DMS53 treated with DMSO at 0.1 percent for 48 hours (cell line): ENCODE results near the gene VPS37D.
A peak's percentile ranks its signal among the peaks of the same experiment; 100 is the strongest.
"Not testable (repeated sequence)": the region's sequence is repeated elsewhere in the genome, so short reads cannot be mapped to it uniquely, and the experiment has no call there.

Experiments used
- DNase-seq: peaks from one replicate; lab custom pipeline; 2025; ENCODE audit not compliant: unreplicated experiment; lab: John Stamatoyannopoulos, UW

Gene VPS37D

DNA sequence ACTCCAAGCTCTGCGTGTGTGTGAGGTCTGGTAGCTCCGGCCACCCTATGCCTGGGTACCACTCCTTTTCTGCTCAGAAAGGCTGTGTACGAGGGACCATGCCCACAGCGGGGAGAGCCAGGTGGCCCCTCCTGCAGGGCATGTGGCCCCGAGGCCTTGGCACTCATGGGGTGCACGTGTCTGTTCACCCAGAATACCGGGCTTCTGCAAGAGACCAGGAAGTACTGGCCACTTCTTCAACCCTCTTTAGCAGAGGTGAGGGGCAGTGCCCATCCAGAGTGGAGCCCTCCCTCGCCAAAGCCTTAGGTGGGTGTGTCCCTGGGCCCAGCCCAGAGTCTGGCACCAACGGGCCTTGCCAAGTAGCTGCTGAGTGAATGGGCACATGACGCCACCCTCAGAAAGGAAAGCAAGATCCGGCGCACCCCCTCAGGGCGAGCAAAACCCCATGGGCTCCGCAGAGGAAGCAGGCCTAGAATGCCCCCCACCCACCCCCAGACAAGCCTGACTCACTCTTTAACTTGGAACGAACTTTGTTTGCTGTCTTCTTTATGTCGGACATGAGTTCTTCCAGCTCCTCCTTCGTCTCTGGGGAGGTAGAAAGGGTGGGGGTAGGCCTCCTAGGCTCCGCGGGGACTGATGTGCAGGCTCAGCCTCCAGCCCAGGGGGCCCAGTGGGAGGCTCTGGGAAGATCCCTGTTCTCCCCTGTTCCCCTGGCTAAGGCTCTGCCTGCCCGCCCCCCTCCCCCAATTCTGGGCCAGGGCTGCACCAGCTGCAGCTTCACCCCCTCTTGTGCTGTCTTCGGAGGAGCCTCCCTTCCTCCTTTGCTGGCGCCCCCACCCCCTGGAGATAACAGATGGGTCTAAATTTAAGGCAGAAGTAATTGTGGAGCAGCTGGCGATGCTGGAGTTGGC, 37.3 kb downstream of the VPS37D start:
- no peak for DNase-seq

DNA sequence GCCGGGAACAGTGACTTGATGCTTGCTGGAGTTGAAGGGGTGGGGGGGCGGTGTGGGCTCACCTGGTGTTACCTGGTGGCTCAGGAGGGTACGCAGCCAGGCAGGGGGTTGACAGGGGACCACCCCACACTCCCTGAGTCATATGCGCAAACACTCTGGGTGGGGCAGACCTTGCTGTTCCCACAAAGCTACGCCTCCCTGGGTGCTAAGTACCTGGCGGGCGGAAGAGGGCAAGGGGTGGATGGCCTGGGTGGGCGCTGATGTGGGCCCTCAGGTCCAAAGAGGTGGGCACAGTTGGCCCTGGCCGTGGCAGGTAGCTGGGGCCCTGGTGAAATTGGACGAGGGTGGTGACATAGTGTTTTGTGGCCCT, 37.9 kb downstream of the VPS37D start:
- no peak for DNase-seq

DNA sequence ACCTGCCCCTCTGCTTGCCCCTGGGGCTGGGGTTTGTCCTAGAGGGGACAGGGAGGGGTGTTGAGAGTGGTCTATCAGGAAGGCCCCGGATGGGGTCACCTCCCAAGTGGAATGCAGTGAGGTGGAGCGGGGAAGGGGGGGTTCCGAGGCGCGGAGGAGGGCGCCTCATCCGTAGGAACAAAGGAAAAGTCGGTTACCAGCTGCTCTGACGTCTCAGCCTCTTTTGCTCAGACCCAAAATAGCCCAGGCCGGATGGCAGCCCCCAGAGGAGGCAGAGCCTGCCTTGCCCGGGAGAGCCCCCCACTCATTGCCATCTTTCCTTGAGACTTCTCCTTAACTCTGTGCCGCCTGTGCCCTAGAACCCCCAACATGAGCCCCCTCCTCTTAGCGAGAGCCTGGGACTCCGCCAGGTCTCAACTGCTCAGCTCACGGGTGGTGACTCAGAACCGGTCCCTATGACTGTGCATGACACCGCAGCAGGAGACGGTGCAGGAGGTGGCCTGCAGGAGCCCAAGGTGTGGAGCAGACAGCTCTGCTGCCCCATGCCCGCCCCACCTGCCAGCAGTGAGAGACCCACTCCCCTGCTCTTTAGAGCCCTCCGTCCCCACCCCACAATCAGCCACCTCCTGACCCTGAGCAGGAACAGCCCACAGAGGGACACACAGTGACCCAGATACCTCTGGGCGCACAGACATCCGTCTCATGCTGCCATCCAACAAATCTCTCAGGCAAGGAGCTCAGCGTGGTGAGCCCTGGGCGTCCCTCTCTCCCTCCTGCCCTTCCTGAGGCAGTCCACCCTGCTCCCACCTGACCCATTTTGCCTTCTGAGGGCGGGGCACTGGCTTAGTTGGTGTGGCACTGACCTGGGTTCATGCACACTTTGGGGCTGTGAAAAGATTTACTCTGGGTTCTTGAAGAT, 38.8 kb downstream of the VPS37D start:
- no peak for DNase-seq

DNA sequence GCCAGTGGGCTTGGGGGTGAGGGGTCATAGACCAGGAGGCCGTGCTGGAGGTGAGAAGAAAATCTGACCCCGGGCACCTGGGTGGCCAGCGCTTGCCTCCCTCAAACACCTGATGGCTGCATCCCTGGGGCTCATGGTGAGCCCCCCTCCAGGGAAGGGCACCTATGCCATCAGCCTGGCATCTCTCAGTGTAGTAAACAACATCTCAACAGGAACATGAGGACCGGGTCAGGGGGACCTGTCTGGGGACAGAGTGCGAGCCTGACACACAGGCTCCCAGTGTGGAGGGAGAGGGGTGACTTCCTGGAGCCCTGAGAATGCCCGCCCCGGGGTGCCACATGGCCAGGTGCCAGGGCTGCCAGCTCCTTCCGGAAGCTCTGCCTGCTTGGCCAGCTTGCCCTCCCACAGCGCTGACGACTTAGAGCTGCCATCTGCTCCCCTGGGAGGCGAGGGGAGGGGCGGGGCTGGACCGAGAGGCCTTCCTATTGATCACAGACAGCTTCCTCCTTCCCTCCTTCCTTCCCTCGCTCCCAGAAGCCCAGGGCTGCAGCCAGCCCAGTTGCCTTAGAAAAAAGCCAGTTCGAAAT, 39.5 kb downstream of the VPS37D start:
- DNase-seq, result peak; percentile 58

DNA sequence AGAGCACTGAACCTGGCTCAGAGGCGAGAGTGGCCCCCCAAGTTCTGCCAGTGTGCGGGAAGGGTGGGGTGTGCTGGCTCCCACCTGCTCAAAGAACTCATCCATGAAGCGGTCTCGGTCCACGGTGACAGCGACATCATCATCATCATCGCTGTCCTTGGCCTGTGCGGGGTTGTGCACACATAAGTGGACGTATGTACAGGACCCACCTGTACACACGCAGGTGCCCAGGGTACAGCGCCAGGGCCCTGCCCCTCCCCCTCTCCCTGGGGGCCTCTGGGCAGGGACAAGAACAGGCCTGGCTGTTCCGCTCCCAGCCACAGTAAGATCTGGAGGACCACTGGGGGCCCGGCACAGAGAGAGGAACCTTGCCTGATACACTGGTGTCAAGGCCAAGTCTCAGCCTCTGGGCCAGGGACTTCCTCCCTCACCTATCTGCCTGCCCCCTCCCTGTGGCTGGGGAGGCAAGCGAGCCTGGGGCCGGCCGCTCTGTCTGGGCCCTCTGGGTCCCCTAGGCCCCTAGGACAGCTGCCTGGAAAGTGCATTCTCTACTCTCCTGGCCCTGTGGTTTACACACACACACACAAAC, 41.4 kb downstream of the VPS37D start:
- DNase-seq, result no peak

DNA sequence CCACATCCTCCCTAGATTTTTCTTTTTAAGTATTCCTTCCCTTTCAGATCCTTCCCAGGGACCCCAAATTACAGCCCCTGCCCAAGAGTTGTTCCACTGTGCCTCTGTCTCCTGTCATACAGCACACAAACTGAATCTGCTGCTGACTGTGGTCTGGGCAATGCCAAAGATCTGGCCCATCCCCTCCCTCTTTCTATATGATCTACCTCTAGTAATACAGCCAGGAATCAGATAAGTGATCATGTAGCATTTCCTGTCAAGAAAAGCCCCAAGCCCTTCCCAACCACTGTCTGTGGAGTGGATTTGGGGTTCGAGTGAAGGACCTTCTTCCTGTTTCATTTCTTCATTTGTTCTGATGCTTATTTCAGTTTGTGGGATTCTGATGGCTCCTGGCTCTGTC, 45.1 kb downstream of the VPS37D start:
- DNase-seq, result no peak

DNA sequence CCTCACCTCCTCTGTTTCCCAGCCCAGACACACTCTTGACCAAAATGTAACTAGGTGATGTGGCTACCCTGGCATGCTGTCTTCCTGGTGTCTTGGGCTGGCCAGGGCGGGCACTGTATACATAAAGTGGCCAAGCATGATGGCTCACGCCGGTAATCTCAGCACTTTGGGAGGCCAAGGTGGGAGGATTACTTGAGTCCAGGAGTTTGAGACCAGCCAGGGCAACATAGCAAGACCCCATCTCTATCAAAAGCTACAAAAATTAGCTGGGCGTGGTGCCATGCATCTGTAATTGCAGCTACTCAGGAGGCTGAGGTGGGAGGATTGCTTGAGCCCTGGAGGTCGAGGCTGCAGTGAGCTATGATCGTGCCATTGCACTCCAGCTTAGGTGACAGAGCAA, 45.7 kb downstream of the VPS37D start:
- not testable (repeated sequence) for DNase-seq

DNA sequence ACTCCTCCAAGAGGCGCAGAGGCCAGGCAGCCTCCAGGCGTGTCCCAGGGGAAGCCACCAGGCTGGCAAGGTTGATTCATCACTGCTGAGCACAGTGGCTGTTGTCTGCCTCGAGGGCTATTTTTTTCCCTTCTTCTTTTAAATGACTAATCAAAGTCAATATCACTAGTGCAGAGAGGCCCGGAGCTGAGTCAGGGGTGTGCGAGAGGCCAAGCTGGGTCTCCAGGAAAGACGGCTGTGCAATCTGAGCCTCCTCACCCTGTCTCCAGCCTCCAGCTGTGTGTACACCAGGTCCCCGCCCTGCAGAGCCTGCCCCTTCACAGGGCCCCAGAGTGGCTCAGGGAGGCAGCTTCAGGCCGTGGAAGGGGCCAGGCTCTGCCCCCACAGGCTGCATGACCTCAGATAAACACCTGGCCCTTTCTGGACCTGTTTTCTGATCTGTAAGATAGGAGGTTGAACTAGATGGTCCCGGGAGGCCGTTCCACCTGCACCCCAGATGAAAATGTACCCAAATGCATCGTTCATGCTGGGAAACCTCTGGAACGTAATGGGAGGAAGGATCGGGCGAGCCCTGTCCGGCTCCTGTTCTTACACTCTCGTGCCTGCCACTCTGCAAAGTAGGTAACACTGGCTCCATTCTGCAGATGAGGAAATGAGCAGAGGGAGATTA, 48.2 kb downstream of the VPS37D start:
- DNase-seq, result peak; percentile 99

DNA sequence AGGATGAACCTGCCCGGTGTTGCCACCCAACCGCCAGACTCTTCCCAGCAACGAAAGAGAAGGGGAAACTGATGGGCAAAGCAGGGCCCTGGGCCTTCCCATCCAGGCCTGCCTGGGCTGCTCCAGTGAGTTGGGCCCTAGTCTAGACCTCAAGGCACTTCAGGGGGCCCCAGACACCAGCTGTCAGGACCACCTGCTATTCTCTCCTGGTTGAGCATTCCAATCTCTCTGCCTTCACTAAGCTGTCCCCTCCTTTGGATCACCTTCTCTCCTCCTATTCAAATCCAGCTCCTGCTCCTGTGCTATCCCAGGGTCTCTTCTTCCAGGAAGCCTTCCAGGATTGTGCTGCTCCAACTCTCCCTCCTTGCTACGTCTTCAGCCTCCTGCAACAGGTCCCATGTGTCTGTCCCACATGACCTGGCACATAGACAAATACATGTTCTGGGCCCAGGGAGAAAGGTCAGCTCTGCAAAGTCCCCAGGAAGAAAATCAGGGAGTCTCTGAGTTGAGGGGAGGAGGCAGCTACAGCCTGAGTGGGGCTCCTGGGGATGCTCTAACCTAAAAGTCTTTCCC, 48.8 kb downstream of the VPS37D start:
- no peak for DNase-seq

DNA sequence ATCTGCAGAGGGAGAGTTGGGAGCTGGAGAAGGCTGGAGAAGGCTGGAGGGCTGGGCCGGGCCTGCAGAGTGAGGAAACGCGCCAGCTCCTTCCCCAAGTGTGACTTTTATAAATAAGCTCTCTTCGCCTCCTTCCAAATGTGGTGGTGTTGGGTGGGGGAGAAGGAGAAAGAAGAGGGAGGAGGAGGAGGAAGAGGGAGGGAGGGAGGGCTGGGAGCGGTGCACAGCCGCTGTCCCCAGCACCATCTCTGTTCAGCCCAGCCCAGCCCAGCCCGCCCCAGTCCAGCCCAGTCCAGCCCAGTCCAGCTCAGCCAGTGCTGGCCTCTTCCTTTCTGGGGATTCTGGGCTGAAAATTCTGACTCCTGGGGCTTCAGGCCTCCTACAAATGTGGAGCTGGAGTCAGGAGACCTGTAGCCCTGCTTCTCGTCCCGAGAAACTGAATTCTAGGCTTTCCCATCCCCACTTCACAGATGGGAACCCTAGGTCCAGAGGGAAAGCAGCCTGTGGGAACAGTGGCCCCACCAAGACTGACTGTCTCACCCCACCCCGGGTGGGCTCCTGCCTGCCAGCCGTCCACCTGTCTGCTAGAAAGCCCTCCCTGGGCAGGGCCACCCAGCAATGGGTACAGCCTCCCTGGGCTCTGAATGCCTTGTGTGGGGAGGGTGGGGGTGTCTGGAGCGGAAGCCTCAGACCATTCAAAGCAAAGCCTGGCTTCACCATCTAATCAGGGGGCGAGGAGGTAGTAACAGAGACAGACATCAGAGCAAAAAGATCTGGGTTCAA, 49.6 kb downstream of the VPS37D start:
- DNase-seq, result no peak

DNA sequence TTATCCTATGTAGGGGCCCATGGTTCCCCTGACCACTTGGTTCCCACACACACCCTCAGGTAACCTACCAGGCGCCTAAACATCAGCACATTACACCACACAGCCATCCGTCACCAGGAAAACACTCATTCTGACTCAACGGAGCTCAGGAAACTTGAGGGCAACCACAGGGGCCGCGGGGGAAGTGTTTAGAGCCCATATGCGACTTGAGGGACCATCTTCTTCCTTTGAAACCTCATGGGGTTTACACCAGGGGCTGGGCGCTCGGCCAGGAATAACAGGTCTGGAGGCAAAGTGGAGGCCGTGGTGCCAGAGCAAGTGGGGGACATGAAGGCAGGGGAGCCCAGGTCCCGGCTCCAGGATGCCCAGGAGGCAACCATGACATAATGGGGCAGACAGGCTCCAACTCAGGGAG, 50.4 kb downstream of the VPS37D start:
- DNase-seq, result no peak

DNA sequence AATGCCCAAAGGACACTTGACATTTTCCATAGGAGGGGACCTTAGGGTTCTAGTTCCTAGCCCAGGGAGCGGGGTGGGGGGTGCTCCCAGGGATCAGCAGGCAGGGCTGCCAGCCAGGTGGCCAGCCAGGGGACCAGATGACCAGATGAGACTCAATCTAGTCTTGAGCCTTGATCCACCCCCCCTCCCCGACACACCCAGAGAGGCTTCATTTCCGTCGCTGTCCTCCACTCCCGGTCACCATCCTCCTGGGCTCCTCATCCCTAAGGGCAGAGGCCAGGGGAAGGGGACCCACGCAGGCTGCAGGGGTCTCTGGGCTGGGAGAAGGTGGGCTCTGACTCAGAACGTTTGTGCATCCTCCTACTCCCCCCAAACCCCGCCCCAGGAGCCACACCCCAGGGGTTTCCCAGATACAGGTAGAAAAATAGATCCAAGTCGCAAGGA, 50.8 kb downstream of the VPS37D start:
- no peak for DNase-seq

DNA sequence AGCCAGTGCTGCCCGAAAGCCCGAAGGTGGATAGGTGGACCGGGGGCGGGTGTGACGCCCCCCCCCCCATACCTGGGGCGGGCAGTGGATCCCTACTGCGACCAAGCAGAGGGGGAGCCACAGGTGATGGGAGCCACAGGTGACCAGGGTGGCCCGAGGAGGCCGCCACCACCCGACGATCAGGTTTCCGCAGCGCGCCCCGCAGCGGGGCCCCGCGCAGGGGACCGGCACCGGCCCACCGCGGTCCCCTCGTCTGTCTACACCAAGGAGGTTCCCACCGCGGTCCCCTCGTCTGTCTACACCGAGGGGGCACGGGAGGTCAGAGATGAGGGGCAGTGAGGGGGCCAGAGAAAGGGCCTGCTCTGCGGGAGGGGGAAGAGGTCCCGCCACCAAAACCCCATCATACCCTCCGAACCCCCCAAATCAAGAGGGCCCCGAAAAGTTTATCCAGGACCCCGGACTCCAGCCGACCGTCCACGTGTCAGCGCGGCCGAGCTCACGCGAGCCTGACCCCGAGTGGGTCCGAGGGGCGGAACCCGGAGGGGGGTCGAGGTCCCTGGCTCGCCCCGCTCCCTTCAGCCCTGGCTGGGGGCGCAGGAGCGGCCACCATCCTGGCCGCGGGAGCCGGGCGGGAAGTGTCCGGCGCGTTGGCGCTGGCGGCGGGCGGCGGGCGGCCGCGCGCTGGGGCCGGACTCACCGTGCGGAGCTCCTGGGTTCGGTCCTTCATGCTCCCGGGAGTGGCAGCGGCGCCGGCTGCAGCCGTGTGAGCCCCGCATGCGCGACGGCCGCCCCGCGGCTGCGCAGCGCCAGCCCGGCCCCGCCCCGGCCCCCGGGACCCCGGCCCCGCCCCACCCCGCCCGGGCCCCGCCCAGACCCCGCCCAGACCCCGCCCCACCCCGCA, 51.5 kb downstream of the VPS37D start, which contains the start of gene STX1A:
STX1A (minus strand) TSS at position 765 of the 901 bp plus-strand sequence; CDS start at position 727, 38 bp downstream.
- peak; percentile 65 for DNase-seq

DNA sequence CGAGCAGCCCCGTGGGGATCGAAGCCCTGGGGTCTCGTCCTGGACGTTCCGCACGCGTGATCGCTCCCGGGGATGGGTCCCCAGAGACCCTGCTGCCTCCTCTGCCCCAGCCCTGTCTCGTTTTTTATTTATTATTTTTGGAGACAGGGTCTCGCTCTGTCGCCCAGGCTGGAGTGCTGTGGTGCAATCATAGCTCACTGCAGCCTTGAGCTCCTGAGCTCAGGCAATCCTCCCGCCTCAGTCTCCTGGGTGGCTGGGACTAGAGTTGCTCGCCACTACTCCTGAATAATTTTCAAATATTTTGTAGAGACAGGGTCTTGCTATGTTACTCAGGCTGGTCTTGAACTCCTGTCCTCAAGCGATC, 52.2 kb downstream of the VPS37D start:
- DNase-seq, result no peak

DNA sequence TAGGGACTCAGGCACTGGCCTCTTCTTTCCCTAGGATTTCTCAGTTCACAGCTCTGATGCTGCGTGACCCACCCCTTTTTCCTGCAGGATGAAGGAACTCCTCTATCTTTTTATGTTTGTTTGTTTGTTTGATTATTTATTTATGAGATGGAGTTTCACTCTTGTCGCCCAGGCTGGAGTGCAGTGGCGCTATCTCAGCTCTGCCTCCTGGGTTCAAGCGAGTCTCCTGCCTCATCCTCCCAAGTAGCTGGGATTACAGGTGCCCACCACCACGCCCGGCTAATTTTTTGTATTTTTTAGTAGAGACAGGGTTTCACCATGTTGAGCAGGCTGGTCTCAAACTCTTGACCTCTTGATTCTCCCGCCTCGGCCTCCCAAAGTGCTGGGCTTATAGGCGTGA, 52.8 kb downstream of the VPS37D start:
- not testable (repeated sequence) for DNase-seq

DNA sequence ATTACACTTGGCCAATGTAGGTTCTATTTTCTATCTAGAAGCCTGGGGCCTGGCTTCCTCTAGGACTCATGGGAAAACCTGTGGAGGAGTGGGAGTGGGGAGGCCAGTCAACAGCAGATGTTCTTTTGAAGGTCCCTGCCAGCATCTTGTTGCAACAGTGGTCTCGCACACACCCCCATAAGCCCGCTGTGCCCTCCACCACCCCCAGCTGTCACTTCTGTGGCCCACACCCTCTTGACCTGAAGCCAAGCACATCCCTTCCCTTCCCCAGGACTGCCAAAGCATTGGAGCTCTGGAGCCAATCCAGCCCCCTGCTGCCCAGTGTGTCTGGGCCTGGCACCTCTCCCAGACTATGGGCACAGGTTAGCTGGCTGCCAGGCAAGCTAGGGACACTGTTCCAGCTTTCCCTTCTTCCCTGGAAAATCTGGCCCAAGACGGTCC, 53.8 kb downstream of the VPS37D start:
- DNase-seq, result no peak
